Stimulated activated CD8-positive, alpha-beta memory T cell treated with anti-CD3 and anti-CD28 coated beads, Interleukin-7, amount 100 ng/mL, for 4 hours (primary cell): ENCODE measurements around the gene KRTAP15-1.

ENCODE experiments used
- DNase-seq, 2 donors: peaks; one replicate each; pipeline ENCODE4 v3.0.0-alpha.2; 2020; ENCODE audit warnings: low read depth in 2 of 2

The KRTAP15-1 gene

GRCh38 chr21:30487336-30487735 lies 47.3 kb downstream of the KRTAP15-1 start, which contains the start of gene KRTAP19-2:
Gene KRTAP19-2, minus strand, starts transcription at chr21:30487436. Its CDS starts 88 bp downstream, at chr21:30487348.
- no peak for DNase-seq
